Keratinocyte (primary cell): ENCODE results near the gene SLC35E3.

Experiments used
- CTCF ChIP-seq, 3 experiments: IDR thresholded peaks in 1 of 3; conservative IDR thresholded peaks in 1 of 3; optimal IDR thresholded peaks in 1 of 3; 2 replicates in 2 of 3; 3 replicates in 1 of 3; pipeline versions ENCODE3 to v1.5.1; 2011; ENCODE audit warnings: low read length in 3 of 3, mild to moderate bottlenecking in 3 of 3, moderate library complexity in 2 of 3, control low read depth in 1 of 3, inconsistent platforms in 1 of 3; ENCODE audit not compliant: insufficient read depth in 2 of 3; ENCODE audit errors: extremely low read depth in 1 of 3
- EZH2 ChIP-seq: IDR thresholded peaks from one replicate; pipeline ENCODE4 v1.6.1; 2012; ENCODE audit warnings: inconsistent platforms, mild to moderate bottlenecking, low read length, moderate library complexity

GRCh38 chr12:68827895-68828671 is 82.1 kb downstream of the SLC35E3 start:
- TF ChIP-seq CTCF (optimal IDR thresholded peaks at IDR 0.05 in 1 of 3, IDR thresholded peaks at IDR 0.05 in 1 of 3, conservative IDR thresholded peaks at IDR 0.05 in 1 of 3; ENCODE audit: extremely low read depth in 1 of 3, insufficient read depth in 2 of 3, low read length in 3 of 3), result no peak
- no peak for TF ChIP-seq EZH2
